Stimulated activated CD8-positive, alpha-beta memory T cell treated with anti-CD3 and anti-CD28 coated beads, Interleukin-7, amount 100 ng/mL, for 4 hours (primary cell): Measurements from ENCODE around the gene PLXNB2.
"Not testable (repeated sequence)": the region's sequence is repeated elsewhere in the genome, so short reads cannot be mapped to it uniquely, and the experiment has no call there.

Source experiments
- DNase-seq, 2 donors: peaks; one replicate each; pipeline ENCODE4 v3.0.0-alpha.2; 2020; ENCODE audit warnings: low read depth in 2 of 2

The PLXNB2 gene

DNA sequence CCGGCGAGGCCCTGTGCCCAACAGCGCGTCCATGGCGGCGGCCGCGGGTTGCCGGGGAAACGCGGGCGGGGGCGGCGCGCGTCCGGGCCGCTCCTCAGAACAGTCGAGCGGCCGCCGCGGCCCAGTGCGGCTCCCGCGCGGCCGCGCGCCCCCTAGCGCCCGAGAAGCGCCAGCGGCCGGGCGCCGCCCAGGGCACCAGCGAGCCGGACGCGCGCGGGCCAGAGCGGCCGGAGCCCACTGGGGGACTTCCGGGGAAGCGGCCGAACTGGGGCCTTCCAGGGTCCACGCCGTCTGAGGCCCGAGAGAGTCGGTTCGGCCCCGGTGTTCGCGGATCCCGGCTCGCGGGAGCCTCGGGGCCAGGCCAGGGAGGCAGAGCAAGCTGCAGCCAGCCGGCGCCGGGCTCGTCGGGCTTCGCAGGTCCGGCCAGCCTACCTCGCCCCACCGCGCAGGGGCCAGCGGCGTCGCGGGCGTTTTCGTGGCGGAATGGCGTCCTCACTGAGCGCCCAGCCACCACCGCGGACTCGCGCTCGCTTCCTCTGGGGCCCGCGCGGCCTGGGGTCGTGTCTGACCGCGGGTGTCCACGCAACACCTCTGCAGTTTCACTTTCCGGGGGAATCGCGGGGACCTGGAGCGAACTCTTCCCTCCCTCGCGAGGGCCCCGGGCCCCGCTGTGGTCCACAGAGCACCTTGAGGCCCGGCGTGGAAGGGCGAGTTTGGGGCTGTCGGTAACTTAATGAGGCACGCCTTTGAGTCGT, 19.7 kb upstream of the PLXNB2 start, which contains the start of gene DENND6B:
TSS of gene DENND6B (minus strand) at position 57 of the 755 bp plus-strand sequence. CDS start at position 33, 24 bp downstream.
- DNase-seq: peak; percentile 15 to 66

DNA sequence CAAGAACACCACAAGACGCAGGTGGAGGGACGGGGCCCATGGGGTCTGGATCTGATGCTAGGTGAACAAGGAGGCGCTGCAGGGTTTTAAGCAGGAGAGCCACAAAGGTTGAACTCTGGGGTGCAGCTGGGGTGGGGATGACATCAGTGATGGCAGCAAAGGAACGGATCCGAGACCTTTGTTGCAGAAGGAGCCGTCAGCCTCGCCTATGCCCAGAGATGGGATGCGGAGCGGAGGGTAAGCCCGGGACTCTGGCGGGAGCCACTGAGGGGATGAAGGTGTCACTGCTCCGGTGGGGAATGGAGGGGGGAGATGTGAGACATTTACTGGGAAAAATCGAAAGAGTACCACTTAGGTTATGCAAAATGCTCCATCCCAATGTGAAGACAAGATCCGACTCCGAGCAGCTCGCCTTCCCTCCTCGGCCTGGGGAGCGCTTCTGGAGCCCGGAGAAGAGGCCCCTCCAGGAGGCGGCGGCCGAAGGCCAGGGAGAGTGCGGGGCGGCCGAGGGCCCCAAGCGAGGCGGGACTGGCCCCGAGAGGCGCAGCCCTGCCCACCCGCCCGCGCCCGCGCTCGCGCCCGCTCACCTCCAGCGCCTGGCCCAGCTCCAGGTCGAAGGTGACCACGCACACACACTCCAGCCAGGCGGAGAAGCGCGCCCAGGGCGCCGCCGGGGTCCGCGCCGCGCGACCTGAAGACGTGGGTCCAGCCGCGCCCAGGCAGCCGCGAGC, 18.9 kb upstream of the PLXNB2 start:
- no peak for DNase-seq

DNA sequence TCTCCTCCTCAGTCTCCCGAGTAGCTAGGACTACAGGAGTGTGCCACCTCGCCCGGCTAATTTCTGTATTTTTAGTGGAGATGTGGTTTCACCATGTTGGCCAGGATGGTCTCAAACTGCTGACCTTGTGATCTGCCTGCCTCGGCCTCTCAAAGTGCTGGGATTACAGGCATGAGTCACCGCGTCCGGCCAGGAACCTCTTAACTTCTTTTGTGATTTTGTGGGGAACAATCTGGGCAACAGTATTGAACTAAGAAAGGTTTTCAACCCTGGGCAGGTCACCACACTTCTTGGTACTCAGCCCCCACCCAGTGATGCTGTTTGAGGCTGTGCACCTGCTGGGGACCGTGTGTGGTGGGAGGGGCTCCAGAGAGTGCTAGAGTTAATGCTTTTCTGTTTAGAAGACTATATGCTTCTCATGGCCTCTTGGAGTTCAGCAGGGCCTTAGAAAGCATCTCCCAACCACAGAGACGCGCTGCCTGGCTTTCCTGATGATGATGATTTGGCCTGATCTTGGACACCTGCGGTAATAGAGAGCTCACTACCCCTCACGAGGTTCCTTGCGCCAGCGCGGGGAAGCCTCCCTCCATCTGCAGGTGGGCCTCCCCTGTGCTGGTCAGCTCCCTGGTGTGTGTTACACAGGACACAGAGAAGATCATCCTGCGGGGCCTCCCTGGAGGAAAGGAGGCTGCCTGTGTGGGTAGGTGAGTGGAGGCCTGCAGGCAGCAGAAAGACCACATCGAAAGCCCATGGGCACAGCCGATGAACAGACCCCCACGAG, 18.2 kb upstream of the PLXNB2 start:
- no peak for DNase-seq

GRCh38 chr22:50323900-50324299, 16.5 kb upstream of the PLXNB2 start:
- no peak for DNase-seq

DNA sequence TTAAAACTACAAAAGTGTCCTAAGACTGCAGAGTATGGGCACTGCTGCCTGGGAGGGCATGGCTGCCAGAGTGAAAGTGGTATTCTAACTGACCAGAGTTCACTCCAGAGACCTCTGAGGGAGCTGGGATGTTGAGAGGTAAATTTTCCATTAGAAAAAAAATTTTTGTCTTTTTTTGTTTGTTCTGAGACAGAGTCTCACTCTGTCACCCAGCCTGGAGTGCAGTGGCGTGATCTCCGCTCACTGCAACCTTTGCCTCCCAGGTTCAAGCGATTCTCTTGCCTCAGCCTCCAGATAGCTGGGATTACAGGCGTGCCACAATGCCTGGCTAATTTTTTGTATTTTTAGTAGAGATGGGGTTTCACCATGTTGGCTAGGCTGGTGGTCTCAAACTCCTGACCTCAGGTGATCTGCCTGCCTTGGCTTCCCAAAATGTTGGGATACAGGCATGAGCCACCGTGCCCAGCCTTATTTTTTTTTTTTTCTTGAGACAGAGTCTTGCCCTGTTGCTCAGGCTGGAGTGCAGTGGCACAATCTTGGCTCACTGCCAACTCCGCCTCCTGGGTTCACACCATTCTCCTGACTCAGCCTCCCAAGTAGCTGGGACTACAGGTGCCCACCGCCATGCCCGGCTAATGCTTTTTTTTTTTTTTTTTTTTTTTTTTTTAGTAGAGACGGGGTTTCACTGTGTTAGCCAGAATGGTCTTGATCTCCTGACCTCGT, 15.1 kb upstream of the PLXNB2 start:
- not testable (repeated sequence) for DNase-seq

DNA sequence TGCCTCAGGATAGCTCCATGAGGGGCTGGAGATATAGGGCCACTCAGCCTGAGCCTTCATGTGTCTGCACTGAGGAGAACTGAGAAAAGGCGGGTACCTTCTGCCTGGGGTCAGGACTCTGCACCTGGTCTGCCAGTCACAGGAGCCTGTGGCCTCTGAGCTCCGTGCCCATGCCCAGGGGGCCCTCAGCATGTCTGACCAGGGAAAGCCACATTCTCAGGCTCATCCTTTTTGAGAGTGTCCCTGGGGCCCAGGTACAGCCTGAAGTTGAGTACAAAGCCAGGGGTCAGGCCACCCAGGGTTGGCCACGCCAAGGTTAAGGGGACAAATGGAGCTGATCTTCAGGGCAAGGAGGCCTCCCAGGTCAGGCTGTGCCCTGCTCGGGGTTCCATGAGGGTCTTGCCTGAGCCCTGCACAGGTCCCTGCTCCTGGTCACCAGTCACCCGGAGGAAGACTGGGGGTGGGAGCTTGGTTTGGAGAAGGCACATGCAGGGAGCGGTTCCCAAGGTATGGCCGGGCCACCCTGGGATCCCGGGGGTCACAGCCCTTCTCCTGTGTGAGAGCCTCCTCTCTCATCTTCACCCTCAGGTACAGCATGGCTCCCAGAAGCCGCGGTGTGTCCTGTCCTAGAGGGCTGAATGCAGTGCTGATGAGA, 13.4 kb upstream of the PLXNB2 start:
- no peak for DNase-seq

- DNase-seq: no peak
Measured at GRCh38 chr22:50320116-50320515, 12.7 kb upstream of the PLXNB2 start.

GRCh38 chr22:50319503-50319951, 12.1 kb upstream of the PLXNB2 start:
- DNase-seq: no peak

DNA sequence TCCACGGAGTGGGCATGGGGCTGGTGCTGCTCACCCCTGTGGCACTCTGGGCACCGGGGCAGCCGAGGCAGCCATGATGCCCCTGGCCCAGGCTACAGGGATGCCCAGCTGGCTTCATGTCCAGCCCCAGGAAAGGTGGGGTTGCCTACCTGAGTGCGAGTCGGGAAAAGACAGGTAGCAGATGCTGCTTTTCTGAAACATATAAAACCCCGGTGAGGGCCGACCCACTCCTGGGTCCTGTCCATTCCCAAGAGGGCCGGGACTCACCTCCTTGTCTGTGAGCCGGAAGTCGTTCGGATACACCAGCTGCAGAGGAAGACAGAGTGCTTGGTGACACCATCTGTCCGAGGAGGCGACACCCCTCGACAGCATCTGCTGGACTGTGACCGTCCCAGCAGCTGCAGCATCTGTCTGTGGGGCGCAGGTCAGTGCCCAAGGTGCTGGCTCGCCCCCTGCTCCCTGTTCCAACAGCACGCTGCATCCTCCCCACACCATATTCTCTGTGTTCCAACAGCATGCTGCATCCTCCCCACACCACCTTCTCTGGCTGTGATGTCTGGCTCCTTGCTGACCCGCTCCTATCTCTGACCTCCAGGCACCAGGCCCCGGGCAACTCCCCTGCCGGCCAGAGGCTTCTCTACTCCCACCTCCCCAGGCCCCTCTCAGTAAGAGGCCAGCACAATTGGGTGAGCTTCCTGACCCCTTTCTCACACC, 11.4 kb upstream of the PLXNB2 start:
- DNase-seq: no peak

DNA sequence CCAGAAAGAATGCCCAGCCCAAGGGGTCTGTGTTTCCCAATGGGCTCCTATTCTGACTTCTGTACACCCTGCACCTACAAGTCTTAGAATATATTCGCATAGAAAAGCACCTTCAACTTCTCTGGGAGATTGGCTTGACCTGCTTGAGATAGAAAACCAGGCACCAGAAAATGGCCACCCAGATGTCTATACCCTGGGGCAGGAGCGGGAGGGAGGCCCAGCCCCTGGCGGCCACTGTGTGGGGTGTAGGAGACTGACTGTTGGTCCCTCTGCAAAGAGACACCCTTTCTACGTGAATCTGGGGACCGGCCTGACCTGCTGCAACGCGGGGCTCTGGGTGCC, 10.9 kb upstream of the PLXNB2 start:
- DNase-seq: no peak

DNA sequence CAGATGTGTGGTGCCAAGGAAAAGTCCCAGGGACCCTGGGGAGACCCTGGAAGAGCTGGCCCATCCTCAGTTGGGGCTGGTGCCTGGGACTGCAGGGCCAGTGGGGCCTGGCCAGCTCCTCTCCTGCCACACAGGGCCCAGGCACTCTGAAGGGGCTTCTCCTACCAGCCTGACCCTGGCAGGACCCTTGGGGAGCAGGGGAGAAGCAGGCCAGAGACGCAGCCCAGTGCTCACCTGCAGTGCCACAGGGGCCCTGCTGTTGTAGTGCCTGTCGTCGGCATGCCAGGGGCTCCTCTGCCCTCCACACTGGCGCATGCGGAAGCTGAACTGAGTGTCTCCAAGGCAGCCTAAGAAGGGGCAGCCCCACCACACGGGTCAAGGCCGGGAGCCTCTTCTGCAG, 10.2 kb upstream of the PLXNB2 start:
- no peak for DNase-seq

DNA sequence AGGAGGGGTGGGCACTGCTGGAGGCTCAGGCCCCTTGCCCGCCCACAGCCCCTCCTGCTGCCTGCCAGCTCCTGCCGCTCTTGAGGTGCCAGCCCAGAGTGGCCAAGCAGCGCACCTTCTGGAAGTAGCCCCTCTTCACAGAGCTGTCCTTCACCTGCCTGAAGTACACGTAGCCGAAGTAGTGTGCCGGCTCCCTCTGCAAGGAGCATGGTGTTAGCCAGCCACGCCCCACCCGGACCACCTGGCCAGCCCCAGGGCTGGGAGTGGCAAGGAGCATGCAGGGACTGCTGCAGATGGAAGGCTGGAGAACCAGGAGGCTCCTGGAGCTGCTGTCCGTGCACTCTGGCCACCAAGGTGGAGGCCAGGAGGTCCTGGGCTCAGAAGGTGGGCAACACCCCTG, 9.7 kb upstream of the PLXNB2 start:
- DNase-seq: no peak

- no peak for DNase-seq
Measured at GRCh38 chr22:50316114-50317065, 8.9 kb upstream of the PLXNB2 start.

- DNase-seq: no peak
Measured at GRCh38 chr22:50315289-50316113, 8.1 kb upstream of the PLXNB2 start.

GRCh38 chr22:50314455-50315288, 7.2 kb upstream of the PLXNB2 start:
- DNase-seq: peak; percentile 46 to 63

GRCh38 chr22:50314081-50314454, 6.6 kb upstream of the PLXNB2 start:
- no peak for DNase-seq

DNA sequence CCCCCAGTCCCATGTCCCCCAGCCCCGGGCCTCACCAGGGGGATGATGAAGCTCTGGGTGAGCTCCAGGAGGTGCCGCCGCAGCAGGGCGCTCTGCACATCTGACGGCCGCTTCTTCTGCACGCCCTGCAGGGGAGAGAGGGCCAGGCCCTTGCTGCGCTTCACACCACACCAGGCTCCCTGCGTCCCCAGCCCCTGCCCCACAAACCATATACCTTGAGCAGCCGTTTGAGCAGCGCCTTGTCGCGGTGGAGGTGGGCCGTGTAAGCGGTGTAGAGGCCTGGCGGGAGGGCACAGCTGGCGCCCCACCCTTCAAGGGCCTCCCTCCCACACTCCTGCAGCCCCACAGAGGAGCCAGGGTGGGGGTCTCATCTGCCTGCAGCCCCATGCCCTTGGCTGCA, 6.2 kb upstream of the PLXNB2 start:
- no peak for DNase-seq

DNA sequence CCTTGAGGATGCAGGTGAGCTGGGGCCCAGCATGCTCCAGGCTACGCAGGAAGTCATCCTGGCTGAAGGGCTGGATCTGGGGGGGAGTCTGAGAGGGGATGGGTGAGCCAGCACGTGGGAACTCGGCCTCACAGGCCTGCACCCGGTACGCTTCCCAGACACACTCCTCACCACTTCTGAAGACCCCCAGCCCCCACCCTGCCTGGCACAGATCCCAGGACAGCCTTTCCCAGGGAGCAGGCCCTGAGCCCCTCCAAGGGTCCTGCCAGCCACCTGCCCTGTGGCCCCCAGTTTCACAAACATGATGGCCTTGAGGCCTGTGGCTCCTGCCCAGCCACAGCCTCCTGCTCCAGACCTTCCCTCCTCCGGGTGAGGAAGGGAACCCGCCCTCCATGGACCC, 5.6 kb upstream of the PLXNB2 start:
- DNase-seq: no peak
